GM18519 (cell line): ENCODE measurements around the gene RGL2.

Experiments used
- ATAC-seq: cut with Tn5 transposase; IDR thresholded peaks from one replicate; pipeline ENCODE4 v1.9.1; 2021; ENCODE audit warnings: mild to moderate bottlenecking, moderate library complexity; ENCODE audit not compliant: unreplicated experiment, low FRiP score

RGL2 gene

DNA sequence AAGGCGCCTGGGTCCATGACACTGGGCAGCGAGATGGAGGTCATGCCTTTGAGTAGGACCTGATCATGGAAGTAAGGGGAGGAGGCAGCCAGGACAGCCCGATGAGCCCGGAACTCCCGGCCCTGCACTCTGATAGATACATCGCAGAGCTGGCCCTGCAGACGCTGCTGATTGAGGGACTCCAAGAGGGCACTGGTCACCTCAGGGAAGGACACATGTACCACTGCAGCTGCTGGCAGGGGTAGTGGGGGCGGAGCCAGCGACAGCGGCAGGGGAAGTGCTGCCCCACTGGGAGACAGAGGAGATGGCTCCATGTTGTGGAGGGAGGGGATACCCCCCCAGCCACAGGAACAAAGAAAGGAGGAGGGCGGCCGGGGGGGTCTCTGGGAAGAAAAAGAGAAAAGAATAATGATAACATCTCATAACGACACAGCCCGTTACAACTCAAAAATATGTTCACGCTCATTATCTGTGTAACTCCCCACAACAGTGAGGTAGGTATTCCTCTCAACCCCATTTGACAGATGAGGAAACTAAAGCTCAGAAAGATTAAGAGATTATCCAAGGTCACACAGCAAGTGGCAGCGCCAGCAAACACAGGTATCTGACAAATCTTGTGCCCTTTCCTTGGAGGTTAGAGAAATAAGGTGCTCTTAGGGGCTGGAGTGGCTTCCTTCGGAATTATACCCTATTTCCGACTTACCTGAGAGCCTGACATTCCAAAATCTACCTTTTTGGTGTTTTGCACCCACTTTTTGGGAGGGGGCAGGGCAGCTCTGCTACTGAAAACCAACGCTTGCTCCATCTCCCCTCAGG lies 18.1 kb upstream of the RGL2 start:
- no peak for ATAC-seq

- no peak for ATAC-seq
Observed at GRCh38 chr6:33315793-33316602, 17.3 kb upstream of the RGL2 start.

- ATAC-seq: no peak
Observed at GRCh38 chr6:33314943-33315792, 16.4 kb upstream of the RGL2 start.

DNA sequence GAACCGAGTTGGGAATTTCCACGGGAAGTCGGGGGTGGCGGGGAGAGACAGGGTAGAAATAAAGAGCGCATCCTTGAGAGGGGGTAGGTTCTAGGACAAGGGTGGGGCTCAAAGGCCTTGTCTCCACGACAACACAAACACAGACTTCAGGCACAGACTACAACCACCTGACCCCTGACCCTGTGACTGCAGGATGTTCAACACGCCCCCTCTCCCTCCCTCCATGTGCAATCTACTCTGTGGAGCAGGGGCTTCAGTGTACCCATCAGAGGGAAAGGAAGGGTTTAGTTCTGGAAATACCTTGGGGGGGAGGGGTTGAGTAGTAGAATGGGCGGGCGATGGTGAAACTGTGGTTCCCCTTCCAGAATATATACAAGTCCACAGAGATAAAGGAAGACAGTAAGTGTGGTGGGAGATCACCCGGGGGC lies 15.8 kb upstream of the RGL2 start:
- ATAC-seq: no peak

DNA sequence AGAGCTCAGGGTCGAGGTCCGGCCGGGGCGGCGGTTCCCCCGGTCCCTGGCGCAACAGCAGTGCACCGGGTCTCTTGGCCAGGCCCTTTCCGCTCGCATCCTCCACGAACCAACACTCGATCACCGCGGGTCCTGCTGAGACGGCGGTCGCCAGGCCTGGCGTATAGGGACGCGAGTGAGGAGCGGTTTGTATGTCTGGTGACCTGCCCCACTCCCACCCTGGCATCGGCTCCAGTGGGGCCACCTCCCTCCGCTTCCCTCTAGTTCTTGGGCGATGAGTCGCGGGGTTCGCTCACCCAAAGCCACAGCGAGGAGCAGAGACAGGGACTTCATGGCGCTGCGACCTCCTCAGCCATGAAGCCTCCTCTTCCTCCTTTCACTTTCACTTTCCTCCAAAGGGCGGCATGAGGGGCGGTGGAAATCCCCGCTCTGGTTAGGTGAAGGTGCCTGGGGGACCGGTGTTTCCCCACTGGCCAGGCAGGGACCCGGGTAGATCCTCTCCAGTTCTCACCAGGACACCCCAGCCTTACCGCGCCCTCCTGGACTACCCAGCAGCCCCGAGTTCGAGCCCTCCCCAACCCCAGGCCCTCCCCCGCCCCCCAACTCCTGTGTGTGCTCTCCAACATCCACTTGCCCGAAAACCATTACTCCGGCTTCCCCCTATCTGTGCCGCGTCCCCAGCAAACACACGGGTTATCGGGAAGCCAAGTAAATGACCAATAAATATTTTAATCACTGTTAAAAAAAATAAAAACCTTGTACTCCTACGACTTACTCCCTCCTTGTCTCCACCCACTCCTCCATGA lies 15.2 kb upstream of the RGL2 start, which contains the start of gene TAPBP:
Gene TAPBP, minus strand, starts transcription at position 370 of the 806 bp plus-strand sequence. Its CDS starts 37 bp downstream, at position 333.
- ATAC-seq: no peak

- ATAC-seq: no peak
Observed at GRCh38 chr6:33313105-33313708, 14.5 kb upstream of the RGL2 start.

GRCh38 chr6:33312361-33313104 lies 13.8 kb upstream of the RGL2 start:
- ATAC-seq: no peak

GRCh38 chr6:33306356-33306755 lies 7.6 kb upstream of the RGL2 start:
- no peak for ATAC-seq

GRCh38 chr6:33305052-33305451 lies 6.3 kb upstream of the RGL2 start:
- ATAC-seq: no peak

- ATAC-seq: no peak
Observed at GRCh38 chr6:33304216-33304615, 5.5 kb upstream of the RGL2 start.

DNA sequence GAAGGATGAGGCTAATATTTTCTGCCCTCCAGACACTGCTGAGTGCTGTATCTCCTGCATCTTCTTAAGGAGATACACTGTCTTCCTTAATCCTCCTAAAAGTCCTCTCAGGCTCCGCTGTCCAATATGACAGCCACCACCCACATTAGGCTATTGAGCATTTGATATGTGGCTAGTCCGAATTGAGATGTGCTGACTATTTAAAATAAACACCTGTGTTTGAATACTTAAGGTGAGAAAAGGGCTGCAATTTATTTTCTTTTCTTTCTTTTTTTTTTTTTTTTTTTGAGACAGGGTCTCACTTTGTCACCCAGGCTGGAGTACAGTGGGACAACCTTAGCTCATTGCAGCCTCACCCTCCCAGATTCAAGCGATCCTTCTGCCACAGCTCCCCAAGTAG lies 3.1 kb upstream of the RGL2 start:
- no peak for ATAC-seq

DNA sequence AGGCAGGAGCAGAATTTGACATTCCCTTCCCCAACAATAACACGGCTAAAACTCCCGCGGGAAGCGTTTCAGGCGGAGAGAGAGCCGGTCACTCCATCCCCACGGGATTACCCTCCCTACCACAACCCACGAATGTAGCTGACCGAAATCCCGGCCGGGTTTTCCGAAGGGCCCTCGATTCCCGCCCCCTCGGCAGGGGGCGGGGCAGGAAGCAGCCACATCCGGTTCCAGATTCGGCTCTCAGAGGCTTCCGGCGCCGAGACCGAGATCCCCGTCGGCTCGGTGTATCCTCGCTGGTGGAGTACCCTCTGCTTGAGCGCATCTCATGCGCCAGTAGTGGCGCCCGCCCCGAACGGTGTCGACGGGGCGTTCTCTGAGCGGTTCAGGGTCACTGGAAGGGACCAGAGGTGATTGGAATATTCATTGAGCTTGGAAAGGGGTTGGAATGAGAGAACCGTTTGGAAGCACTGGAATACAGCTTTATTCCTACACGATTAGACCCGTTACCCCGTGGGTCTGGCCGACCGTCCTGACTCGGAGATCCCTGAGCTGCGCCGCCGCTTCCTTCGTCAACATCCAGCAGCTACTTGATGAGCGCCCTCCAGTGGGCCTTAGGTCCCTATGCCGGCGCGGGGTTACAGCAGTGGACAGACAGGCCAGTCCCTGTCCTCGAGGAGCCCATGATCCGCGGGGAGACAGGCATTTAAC lies 649 bp upstream of the RGL2 start:
- peak; percentile 50 for ATAC-seq

DNA sequence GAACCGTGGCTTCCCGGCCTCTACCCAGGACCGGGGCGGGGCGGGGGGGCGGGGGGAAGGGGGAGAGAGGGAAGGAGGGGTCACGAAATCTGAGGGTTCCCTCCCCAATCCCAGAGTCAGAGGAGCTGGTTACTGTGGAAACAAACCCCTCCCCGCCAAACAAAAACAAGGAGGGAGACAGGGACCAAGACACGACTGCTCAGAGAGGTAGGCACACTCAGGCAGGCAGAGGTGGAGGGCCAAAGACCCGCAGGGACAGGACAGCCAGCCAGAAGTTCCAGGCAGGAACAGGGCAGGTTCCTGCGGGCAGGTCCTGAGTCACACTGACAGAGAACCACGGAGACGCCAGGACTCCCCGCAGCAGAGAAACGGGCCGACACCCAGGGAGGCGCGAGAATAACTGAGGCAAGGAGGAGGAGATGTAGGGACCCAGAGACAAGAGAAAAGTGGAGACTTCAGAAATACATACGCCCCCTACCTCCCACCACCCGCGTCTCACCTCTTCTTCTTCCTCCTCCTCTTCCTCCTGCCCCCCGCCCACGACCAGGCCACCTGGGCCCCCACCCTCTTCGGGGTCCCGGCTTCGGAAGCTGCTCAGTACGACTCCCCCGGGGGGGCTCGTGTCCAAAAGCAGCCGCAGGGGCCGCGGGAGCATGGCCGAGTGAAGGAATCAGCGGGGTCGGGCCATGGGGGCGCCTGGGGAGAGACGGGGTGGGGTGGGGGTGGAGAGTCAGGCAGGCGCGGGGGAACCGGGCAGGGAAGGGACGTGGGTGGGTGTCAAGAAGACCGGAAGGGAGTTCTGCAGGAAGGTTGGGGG lies 578 bp downstream of the RGL2 start:
- ATAC-seq: no peak

DNA sequence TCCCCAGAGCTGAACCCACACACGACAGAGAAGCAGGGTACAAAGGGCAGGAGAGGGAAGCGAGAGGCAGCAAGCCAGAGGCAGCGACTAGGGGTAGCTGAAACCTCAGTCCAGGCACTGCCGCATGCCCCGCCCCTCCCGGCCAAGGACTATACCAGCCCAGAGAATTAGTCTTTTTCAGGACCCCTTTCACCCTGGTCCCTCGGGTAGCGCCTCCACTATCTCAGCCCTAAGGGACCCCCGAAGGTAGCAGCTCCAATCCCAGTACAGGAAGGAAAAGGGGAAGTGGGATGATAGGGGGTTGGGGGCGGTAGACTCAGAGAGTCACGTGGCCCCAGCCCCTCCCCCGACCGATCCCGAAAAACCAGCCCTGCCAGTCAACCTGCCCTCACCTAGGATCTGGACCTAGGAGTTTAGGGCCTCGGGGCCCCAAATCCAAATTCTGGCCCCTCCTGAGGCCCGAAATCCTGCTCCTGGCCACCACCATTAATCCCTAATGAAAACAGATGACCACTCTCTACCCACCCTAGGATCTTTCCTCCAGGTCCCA lies 1.3 kb downstream of the RGL2 start:
- no peak for ATAC-seq

GRCh38 chr6:33296797-33297405 lies 1.8 kb downstream of the RGL2 start:
- ATAC-seq: no peak

GRCh38 chr6:33295621-33296369 lies 2.9 kb downstream of the RGL2 start:
- ATAC-seq: no peak
